IPS-18c (cell line): ENCODE results near the gene KIR2DL1.
"Not testable (repeated sequence)": the region's sequence is repeated elsewhere in the genome, so short reads cannot be mapped to it uniquely, and the experiment has no call there.

Experiments
- H3K4me3 ChIP-seq: 2 replicates; pipeline ENCODE4 v1.7.0; 2013; ENCODE audit warnings: low read depth, mild to moderate bottlenecking, low read length, moderate library complexity; ENCODE audit not compliant: insufficient read depth
- H3K9me3 ChIP-seq: one replicate; pipeline ENCODE4 v1.6.1; 2013; ENCODE audit warnings: mild to moderate bottlenecking, low read length, moderate library complexity; ENCODE audit not compliant: control insufficient read depth, insufficient read depth

KIR2DL1 gene

DNA sequence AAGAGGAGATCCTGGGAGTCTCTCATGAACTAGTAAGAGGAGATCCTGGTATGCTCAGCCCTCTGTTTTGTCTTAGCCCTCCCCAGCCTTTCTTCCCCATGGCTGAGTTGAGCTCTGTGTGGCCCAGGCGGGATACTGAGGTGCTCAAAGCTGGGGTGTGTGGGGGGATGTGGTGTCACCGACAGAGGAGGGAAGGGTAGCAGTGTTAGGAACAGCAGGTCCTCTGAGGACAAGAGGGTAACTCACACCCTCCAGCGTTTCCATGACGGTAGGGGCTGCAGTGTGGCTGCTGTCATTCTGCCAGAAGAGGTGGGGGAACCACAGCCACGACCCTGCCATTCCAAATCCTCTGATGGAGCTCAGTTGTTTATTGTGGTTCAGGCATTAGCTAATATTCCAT lies 34.5 kb downstream of the KIR2DL1 start:
- peaks cover 15% of the 10 kb centered on the region for H3K9me3 ChIP-seq

GRCh38 chr19:54804571-54804970 lies 35.0 kb downstream of the KIR2DL1 start:
- H3K9me3 ChIP-seq: peaks cover 15% of the 10 kb centered on the region
- H3K4me3 ChIP-seq: no peak overlapping the region

More for the DNA sequence above, 34.5 kb downstream of the KIR2DL1 start:
- H3K4me3 ChIP-seq: no peak overlapping the region

DNA sequence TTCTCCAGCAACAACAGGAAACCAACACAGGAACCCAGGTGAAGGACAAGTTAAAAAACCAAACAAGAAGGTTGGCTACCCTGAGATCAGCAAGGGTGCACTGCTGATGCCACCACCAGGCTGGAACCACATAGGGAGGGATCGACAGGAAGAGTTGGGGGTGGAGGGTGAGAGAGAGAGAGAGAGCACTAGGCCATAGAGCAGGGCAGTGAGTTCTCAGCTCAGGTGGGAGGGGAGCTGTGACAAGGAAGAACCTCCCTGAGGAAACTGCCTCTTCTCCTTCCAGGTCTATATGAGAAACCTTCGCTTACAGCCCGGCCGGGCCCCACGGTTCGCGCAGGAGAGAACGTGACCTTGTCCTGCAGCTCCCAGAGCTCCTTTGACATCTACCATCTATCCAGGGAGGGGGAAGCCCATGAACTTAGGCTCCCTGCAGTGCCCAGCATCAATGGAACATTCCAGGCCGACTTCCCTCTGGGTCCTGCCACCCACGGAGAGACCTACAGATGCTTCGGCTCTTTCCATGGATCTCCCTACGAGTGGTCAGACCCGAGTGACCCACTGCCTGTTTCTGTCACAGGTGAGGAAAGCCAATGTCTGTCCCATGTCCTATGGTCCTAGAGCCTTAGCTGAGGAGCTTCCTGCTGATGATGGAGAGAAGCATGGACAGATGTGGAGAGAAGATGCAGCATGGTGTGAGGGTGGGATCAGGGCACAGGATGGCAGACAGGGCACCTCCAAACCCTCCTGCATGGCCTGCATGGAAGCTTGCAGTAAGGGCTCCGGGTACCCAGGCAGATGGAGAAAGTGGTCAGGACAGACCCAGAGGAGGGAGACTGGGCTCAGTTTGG lies 36.3 kb downstream of the KIR2DL1 start:
- Histone ChIP-seq H3K4me3 (no peak overlapping the region), H3K9me3 (peaks cover 15% of the 10 kb centered on the region)

GRCh38 chr19:54806516-54806838 lies 36.9 kb downstream of the KIR2DL1 start:
- Histone ChIP-seq H3K9me3 (peaks cover 15% of the 10 kb centered on the region), H3K4me3 (no peak overlapping the region)

DNA sequence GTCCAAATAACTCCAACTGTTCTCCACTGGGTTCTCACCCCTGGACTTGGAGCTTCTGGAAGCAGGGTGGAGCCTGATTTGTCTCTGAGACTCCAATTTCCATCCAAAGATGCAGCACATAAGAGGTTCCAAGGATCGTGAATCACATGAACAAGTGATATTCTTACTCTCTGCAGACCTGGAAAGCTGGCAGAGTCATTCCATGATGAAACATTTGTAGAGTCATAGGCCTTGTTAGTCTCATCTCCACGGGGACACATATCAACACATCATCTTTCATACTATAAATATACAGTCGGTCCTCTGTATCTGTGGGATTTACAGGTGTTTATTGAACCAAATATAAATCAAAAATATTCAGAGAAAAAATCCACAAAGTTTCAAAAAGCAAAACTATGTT lies 45.0 kb downstream of the KIR2DL1 start:
- not testable (repeated sequence) for H3K4me3 ChIP-seq, H3K9me3 ChIP-seq

DNA sequence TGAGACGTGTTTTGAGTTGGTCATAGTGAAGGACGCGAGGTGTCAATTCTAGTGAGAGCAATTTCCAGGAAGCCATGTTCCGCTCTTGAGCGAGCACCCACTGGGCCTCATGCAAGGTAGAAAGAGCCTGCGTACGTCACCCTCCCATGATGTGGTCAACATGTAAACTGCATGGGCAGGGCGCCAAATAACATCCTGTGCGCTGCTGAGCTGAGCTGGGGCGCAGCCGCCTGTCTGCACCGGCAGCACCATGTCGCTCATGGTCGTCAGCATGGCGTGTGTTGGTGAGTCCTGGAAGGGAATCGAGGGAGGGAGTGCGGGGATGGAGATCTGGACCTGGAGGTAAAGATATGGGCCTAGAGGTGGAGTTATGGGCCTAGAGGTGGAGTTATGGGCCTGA lies 46.7 kb downstream of the KIR2DL1 start, which contains the start of gene KIR3DL1:
Gene KIR3DL1, plus strand, starts transcription at position 218 of the 400 bp plus-strand sequence.
- H3K9me3 ChIP-seq, H3K4me3 ChIP-seq: not testable (repeated sequence)

DNA sequence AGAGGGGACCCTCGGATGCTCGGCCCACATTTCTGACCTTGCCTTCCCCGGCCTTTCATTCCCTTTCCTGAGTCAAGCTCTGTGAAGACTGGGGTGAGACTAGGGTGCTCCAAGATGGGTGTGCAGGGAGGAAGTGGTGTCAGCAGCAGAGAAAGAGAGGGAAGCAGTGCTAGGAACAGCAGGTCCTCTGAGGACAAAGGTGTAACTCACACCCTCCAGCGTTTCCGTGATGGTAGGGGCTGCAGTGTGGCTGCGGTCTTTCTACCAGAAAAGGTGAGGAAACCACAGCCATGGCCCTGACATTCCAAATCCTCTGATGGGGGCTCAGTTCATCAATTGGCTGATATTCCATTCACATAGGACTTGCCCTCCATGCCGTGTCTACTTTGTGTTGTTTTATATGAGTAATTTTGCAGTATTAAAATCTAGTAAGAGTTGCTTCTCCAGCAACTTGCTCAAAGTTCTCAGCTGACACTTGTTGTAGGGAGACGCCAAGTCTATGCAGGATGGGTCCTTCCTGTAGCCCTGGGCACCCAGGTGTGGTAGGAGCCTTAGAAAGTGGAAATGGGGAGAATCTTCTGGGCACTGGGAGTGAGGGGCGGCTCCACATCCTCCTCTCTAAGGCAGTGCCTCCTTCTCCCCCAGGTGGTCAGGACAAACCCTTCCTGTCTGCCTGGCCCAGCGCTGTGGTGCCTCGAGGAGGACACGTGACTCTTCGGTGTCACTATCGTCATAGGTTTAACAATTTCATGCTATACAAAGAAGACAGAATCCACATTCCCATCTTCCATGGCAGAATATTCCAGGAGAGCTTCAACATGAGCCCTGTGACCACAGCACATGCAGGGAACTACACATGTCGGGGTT lies 48.3 kb downstream of the KIR2DL1 start:
- H3K9me3 ChIP-seq: peaks cover 7% of the 10 kb centered on the region

DNA sequence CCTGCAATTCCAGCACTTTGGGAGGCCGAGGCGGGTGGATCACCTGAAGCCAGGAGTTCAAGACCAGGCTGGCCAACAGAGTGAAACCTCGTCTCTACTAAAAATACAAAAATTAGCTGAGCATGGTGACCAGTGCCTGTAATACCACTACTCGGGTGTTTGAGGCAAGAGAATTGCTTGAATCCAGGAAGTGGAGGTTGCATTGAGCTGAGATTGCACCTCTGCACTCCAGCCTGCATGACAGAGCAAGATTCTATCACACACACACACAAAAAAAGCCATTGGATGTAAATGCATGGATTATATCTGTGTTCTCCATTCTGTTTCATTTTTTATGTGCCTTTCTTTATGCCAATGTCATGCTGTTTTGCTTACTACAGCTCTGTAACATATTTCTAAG lies 54.8 kb downstream of the KIR2DL1 start:
- not testable (repeated sequence) for H3K9me3 ChIP-seq, H3K4me3 ChIP-seq

More for the DNA sequence above, 48.3 kb downstream of the KIR2DL1 start:
- H3K4me3 ChIP-seq: no peak overlapping the region

DNA sequence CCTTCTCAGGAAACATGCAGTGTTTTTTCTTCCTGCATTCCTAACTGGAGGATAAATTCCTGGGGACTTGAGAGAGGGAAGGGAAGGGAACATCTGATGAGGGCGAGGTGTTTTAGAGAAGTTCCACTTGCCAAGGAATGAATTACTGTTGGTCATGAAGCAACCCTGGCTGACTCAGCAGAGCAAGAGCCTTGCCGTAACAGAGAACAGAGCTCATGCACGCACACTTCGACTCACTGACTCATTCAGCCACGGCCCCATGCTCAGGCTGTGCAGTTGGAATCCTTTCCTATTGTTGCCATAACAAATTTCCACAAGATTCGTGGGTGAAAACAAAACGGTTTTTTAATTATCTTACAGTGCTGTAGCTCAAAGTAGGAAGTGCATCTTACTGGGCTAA lies 55.7 kb downstream of the KIR2DL1 start:
- H3K9me3 ChIP-seq, H3K4me3 ChIP-seq: not testable (repeated sequence)

DNA sequence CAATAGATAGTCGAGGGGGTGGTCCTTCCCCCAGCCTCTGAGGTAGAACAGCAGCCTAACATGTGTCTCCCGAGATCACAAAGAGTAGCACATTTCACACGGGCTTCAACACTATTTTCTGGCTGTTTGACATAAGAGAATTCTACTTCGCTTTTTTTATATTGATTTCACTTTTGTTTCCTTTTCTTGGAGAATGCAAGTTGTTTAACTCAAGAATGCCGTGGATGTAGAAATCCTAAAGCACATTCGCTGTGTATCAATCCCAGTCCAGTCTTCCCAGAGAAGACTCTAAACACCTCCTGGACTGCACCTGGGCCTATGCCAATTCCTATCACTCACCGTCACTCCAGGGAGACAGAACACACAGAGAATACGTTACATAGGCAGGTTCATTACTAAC lies 58.5 kb downstream of the KIR2DL1 start:
- H3K4me3 ChIP-seq, H3K9me3 ChIP-seq: not testable (repeated sequence)

GRCh38 chr19:54832496-54832895 lies 62.9 kb downstream of the KIR2DL1 start, which contains the start of gene KIR2DS4:
Gene KIR2DS4, plus strand, starts transcription at chr19:54832676.
- not testable (repeated sequence) for H3K4me3 ChIP-seq
- peaks cover 12% of the 10 kb centered on the region for H3K9me3 ChIP-seq
